ENCODE measurements around the gene C19orf73. TPM values are rescaled to one million over a fixed set of nuclear protein-coding genes. Genes with fewer than 3 reads are reported as not detected.

The C19orf73 gene
- total and polyA plus RNA-seq, 9 of the 15 experiments (the other 6 are each of a cell fraction or from before 2014, with no cell fraction given), result 0.08 to 7.4 (median 1.4) TPM

- TF ChIP-seq MGA (IDR thresholded peaks at IDR 0.05), result no peak
- TF ChIP-seq CHD1 (IDR thresholded peaks at IDR 0.05; ENCODE audit: low read length), result peak; percentile 80
- TF ChIP-seq PHB (CRISPR knock-in tag; IDR thresholded peaks at IDR 0.05), result no peak
- no peak for TF ChIP-seq FOXP1 (CRISPR knock-in tag; IDR thresholded peaks at IDR 0.05)
- TF ChIP-seq THRA (IDR thresholded peaks at IDR 0.05), result no peak
- TF ChIP-seq ZEB2 (IDR thresholded peaks at IDR 0.05), result no peak
- no peak for TF ChIP-seq SMARCE1 (IDR thresholded peaks at IDR 0.05)
- TF ChIP-seq SMARCC2 (IDR thresholded peaks at IDR 0.05; ENCODE audit: low read depth), result no peak
- TF ChIP-seq ZNF41 (CRISPR knock-in tag; conservative IDR thresholded peaks at IDR 0.05), result no peak
- 0 out of 2 replicates have a peak, but pooled peaks have one; percentile 7 for TF ChIP-seq NR2C1 (IDR thresholded peaks at IDR 0.05)
- no peak for TF ChIP-seq NR2C1 (tag; IDR thresholded peaks at IDR 0.05)
- 0 out of 4 replicates have a peak, but pooled peaks of 1 of the 2 experiments have one; percentile 13 for TF ChIP-seq ZNF639 (CRISPR knock-in tag; conservative IDR thresholded peaks at IDR 0.05 in 1 of 2, IDR thresholded peaks at IDR 0.05 in 1 of 2)
Measured at GRCh38 chr19:49085868-49086232, 33.1 kb downstream of the C19orf73 start (continued).

All from K562 (cell line).